ENCODE measurements around the gene HYDIN. TPM values are rescaled to one million over a fixed set of nuclear protein-coding genes. Genes with fewer than 3 reads are reported as not detected.

Gene HYDIN
- polyA plus RNA-seq, 1 donor from 2014 or later: 2.2 TPM

DNA sequence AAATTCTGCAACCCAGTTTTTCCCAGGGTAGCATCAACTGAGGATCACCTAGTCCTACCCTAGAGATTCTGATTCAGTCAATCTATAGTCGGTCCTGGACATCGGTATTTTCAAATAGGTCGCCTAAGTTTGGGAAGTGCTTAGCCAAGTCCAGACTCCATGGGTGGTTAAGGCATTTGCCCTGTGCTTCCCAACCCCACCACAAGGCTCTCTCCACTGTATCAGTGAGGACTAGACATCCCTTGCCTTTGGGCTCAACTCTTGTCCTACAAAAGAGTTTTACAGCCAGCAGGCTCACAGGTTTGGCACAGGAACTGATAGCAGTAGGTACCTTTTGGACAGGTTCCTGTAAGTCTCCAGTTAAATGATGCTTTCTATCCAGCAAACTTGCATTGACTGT is 13.8 kb downstream of the HYDIN start:
- H3F3A ChIP-seq (ENCODE audit: insufficient read depth, low read length, poor library complexity, severe bottlenecking): peaks cover 3% of the 10 kb centered on the region
- H3K9me2 ChIP-seq (ENCODE audit: insufficient read depth, low read length): no peaks in the 10 kb centered on the region
- H3K9ac ChIP-seq (ENCODE audit: low read length): no peak overlapping the region
- no peak overlapping the region for H3K4me3 ChIP-seq (ENCODE audit: low read length)
- no peaks in the 10 kb centered on the region for H4K20me1 ChIP-seq (ENCODE audit: insufficient read depth)
- no peak for TF ChIP-seq POLR2AphosphoS5 (IDR thresholded peaks at IDR 0.05)
- no peak for TF ChIP-seq EZH2 (IDR thresholded peaks at IDR 0.05; ENCODE audit: borderline replicate concordance, insufficient read depth, low read length, poor library complexity, severe bottlenecking)
- no peak for TF ChIP-seq EP300 (conservative IDR thresholded peaks at IDR 0.05; ENCODE audit: poor library complexity, severe bottlenecking)
- TF ChIP-seq REST (IDR thresholded peaks at IDR 0.05; ENCODE audit: borderline replicate concordance): no peak
- TF ChIP-seq CTCF (IDR thresholded peaks at IDR 0.05; ENCODE audit: poor library complexity, severe bottlenecking): no peak
- no peak for TF ChIP-seq SMC3 (conservative IDR thresholded peaks at IDR 0.05; ENCODE audit: poor library complexity)
- no peak for TF ChIP-seq TAF1 (IDR thresholded peaks at IDR 0.05; ENCODE audit: low read depth)
- no peak for TF ChIP-seq RAD21 (conservative IDR thresholded peaks at IDR 0.05)
- TF ChIP-seq MXI1 (conservative IDR thresholded peaks at IDR 0.05; ENCODE audit: poor library complexity, severe bottlenecking): no peak
- no peaks in the 10 kb centered on the region for H3K27me3 ChIP-seq (ENCODE audit: insufficient read depth, low read depth, low read length)
- no peaks in the 10 kb centered on the region for H3K9me3 ChIP-seq (ENCODE audit: low read length)
- H3K4me2 ChIP-seq (ENCODE audit: low read length): no peak overlapping the region
- no peaks in the 10 kb centered on the region for H3K36me3 ChIP-seq (ENCODE audit: insufficient read depth, low read length)
- no peak overlapping the region for H2AFZ ChIP-seq (ENCODE audit: low read depth, low read length)
- no peak overlapping the region for H3K27ac ChIP-seq (ENCODE audit: low read length)
- H3K79me2 ChIP-seq (replicated peaks; ENCODE audit: insufficient read depth, low read length): no peaks in the 10 kb centered on the region

GRCh38 chr16:71214746-71215381 is 15.7 kb downstream of the HYDIN start:
- Histone ChIP-seq H2AFZ (ENCODE audit: low read depth, low read length) (no peak overlapping the region), H3K4me2 (ENCODE audit: low read length) (no peak overlapping the region), H3K27me3 (ENCODE audit: insufficient read depth, low read depth, low read length) (no peaks in the 10 kb centered on the region), H3K79me2 (replicated peaks; ENCODE audit: insufficient read depth, low read length) (no peaks in the 10 kb centered on the region), H3K9ac (ENCODE audit: low read length) (no peak overlapping the region), H3K36me3 (ENCODE audit: insufficient read depth, low read length) (no peaks in the 10 kb centered on the region), H3K9me2 (ENCODE audit: insufficient read depth, low read length) (no peaks in the 10 kb centered on the region), H4K20me1 (ENCODE audit: insufficient read depth) (no peaks in the 10 kb centered on the region), H3F3A (ENCODE audit: insufficient read depth, low read length, poor library complexity, severe bottlenecking) (peaks cover 3% of the 10 kb centered on the region), H3K27ac (ENCODE audit: low read length) (no peak overlapping the region), H3K4me3 (ENCODE audit: low read length) (no peak overlapping the region), H3K9me3 (ENCODE audit: low read length) (no peaks in the 10 kb centered on the region)
- TF ChIP-seq RAD21 (conservative IDR thresholded peaks at IDR 0.05) (no peak), MXI1 (conservative IDR thresholded peaks at IDR 0.05; ENCODE audit: poor library complexity, severe bottlenecking) (no peak), EZH2 (IDR thresholded peaks at IDR 0.05; ENCODE audit: borderline replicate concordance, insufficient read depth, low read length, poor library complexity, severe bottlenecking) (no peak), REST (IDR thresholded peaks at IDR 0.05; ENCODE audit: borderline replicate concordance) (no peak), EP300 (conservative IDR thresholded peaks at IDR 0.05; ENCODE audit: poor library complexity, severe bottlenecking) (no peak), CTCF (IDR thresholded peaks at IDR 0.05; ENCODE audit: poor library complexity, severe bottlenecking) (no peak), TAF1 (IDR thresholded peaks at IDR 0.05; ENCODE audit: low read depth) (no peak), SMC3 (conservative IDR thresholded peaks at IDR 0.05; ENCODE audit: poor library complexity) (no peak), POLR2AphosphoS5 (IDR thresholded peaks at IDR 0.05) (no peak)
